Osteocyte (in vitro differentiated cells): ENCODE data around the gene SIPA1. TPM values are rescaled to one million over a fixed set of nuclear protein-coding genes. Genes with fewer than 3 reads are reported as not detected.
A peak's percentile ranks its signal among the peaks of the same experiment; 100 is the strongest.

Experiments
- DNase-seq: peaks from one replicate; pipeline ENCODE4 v3.0.0; 2021; ENCODE audit warnings: mixed read lengths; ENCODE audit not compliant: unreplicated experiment; ENCODE audit errors: extremely low spot score
- H3K27ac Mint-ChIP-seq: one replicate; pipeline ENCODE4 v1.8.0; 2021; ENCODE audit warnings: mild to moderate bottlenecking, mixed read lengths; ENCODE audit not compliant: unreplicated experiment
- H3K27me3 Mint-ChIP-seq: one replicate; pipeline ENCODE4 v1.8.0; 2021; ENCODE audit warnings: mixed read lengths; ENCODE audit not compliant: unreplicated experiment
- H3K36me3 Mint-ChIP-seq: one replicate; pipeline ENCODE4 v1.8.0; 2021; ENCODE audit warnings: mixed read lengths; ENCODE audit not compliant: unreplicated experiment
- H3K4me1 Mint-ChIP-seq: one replicate; pipeline ENCODE4 v1.8.0; 2021; ENCODE audit warnings: mixed read lengths; ENCODE audit not compliant: unreplicated experiment
- H3K4me3 Mint-ChIP-seq: one replicate; pipeline ENCODE4 v1.8.0; 2021; ENCODE audit warnings: mild to moderate bottlenecking, moderate library complexity, mixed read lengths; ENCODE audit not compliant: unreplicated experiment
- H3K9me3 Mint-ChIP-seq: one replicate; pipeline ENCODE4 v1.8.0; 2021; ENCODE audit warnings: mixed read lengths; ENCODE audit not compliant: unreplicated experiment
- CTCF ChIP-seq: fragments of 200-600 bp; sonication (generic); IDR thresholded peaks from 2 replicates; pipeline ENCODE4 v1.5.0; 2021; ENCODE audit warnings: antibody characterized with exemption, mild to moderate bottlenecking, moderate library complexity
- total RNA-seq: library from RNA; stranded (reverse); gene quantifications from 2 replicates; pipeline ENCODE4 v1.2.1, GENCODE V29; 2021

Gene SIPA1
- total RNA-seq, 1 donor from 2014 or later: 34.7 TPM

GRCh38 chr11:65625628-65626342 lies 12.1 kb upstream of the SIPA1 start:
- Mint-ChIP-seq H3K9me3 (no peaks in the 10 kb centered on the region), H3K27ac (no peak overlapping the region), H3K36me3 (peaks cover 32% of the 10 kb centered on the region), H3K4me3 (no peak overlapping the region), H3K4me1 (no peaks in the 10 kb centered on the region), H3K27me3 (no peaks in the 10 kb centered on the region)
- DNase-seq: no peak
- peak; percentile 52 for TF ChIP-seq CTCF

DNA sequence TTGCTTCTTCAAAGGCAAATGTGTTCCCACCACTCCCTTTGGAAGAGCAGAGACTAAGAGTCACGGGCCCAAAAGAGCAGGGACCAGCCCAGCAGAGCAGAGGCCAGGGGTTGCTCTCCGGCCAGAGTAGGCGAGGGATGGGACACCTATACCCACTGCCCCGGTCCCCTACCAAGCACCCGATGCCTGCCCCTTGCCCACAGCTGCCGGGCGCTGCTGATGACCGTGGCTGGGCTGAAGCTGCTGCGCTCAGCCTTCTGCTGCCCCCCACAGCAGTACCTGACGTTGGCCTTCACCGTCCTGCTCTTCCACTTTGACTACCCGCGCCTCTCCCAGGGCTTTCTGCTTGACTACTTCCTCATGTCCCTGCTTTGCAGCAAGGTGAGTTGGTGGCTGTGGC lies 10.7 kb upstream of the SIPA1 start:
- Mint-ChIP-seq H3K27me3 (no peaks in the 10 kb centered on the region), H3K4me3 (no peak overlapping the region), H3K27ac (no peak overlapping the region), H3K9me3 (no peaks in the 10 kb centered on the region), H3K4me1 (no peaks in the 10 kb centered on the region), H3K36me3 (peaks cover 27% of the 10 kb centered on the region)
- DNase-seq: no peak
- TF ChIP-seq CTCF: no peak

DNA sequence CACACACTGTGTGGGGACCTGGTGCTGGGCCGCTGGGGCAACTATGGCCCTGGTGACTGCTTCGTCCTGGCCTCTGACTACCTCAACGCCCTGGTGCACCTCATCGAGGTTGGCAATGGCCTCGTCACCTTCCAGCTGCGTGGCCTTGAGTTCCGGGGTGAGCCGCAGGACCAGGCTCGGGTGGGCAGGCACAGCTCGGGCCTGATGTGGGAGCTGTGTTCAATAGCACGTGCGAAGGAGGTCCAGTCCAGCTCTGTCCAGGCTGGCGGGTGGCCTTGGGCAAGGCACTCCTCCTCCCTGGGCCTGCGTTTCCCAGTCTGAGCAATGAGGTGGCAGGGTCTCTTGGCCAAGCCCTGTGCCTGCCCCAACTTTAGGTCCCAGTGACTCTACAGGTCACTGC lies 8.3 kb upstream of the SIPA1 start:
- H3K4me3 Mint-ChIP-seq: no peak overlapping the region
- no peaks in the 10 kb centered on the region for H3K9me3 Mint-ChIP-seq
- H3K36me3 Mint-ChIP-seq: peaks cover 23% of the 10 kb centered on the region
- no peak for DNase-seq
- H3K27me3 Mint-ChIP-seq: no peaks in the 10 kb centered on the region
- H3K27ac Mint-ChIP-seq: no peak overlapping the region
- no peaks in the 10 kb centered on the region for H3K4me1 Mint-ChIP-seq
- no peak for TF ChIP-seq CTCF

- Mint-ChIP-seq H3K4me3 (no peak overlapping the region), H3K9me3 (no peaks in the 10 kb centered on the region)
These were observed 7.7 kb upstream of the SIPA1 start for GRCh38 chr11:65630215-65630614.

More at GRCh38 chr11:65630215-65630614, 7.7 kb upstream of the SIPA1 start:
- H3K36me3 Mint-ChIP-seq: peaks cover 25% of the 10 kb centered on the region
- H3K27ac Mint-ChIP-seq: no peak overlapping the region
- no peak for DNase-seq
- no peak for TF ChIP-seq CTCF
- no peaks in the 10 kb centered on the region for H3K27me3 Mint-ChIP-seq
- H3K4me1 Mint-ChIP-seq: no peaks in the 10 kb centered on the region
